Dermis microvascular lymphatic vessel endothelial cell (primary cell): ENCODE data around the gene TKTL1. TPM values are rescaled to one million over a fixed set of nuclear protein-coding genes. Genes with fewer than 3 reads are reported as not detected.
A peak's percentile ranks its signal among the peaks of the same experiment; 100 is the strongest.
"Not testable (repeated sequence)": the region's sequence is repeated elsewhere in the genome, so short reads cannot be mapped to it uniquely, and the experiment has no call there.

Source experiments
- DNase-seq, 2 donors: peaks; one replicate each; pipeline versions ENCODE4 v3.0.0 to v3.0.0-alpha.2; 2010; ENCODE audit warnings: low read depth in 2 of 2
- total RNA-seq: library from RNA; depleted of rRNA; stranded (reverse); fragments of >200 nt; gene quantifications from 2 replicates; pipeline ENCODE4 v1.2.1, GENCODE V29; 2014

TKTL1 gene
- under 0.01 TPM in 1 of 2 replicates, not detected in the other for total RNA-seq

- DNase-seq = no peak
Observed at GRCh38 chrX:154295664-154296310, at the start of gene TKTL1. TKTL1 (plus strand) TSS chrX:154295795; CDS start chrX:154295860, 65 bp downstream.

GRCh38 chrX:154247377-154248045 is 48.1 kb upstream of the TKTL1 start:
- DNase-seq = not testable (repeated sequence)

- not testable (repeated sequence) for DNase-seq
Observed at GRCh38 chrX:154248076-154248475, 47.5 kb upstream of the TKTL1 start.

- not testable (repeated sequence) for DNase-seq
Observed at GRCh38 chrX:154257282-154257681, 38.3 kb upstream of the TKTL1 start, which contains the start of gene OPN1MW3. OPN1MW3 (plus strand) TSS chrX:154257582; CDS start chrX:154257620, 38 bp downstream.

- not testable (repeated sequence) for DNase-seq
Observed at GRCh38 chrX:154258711-154259110, 36.9 kb upstream of the TKTL1 start.

- not testable (repeated sequence) for DNase-seq
Observed at GRCh38 chrX:154263072-154263471, 32.5 kb upstream of the TKTL1 start.

GRCh38 chrX:154269245-154269644 is 26.4 kb upstream of the TKTL1 start:
- DNase-seq = not testable (repeated sequence)

- not testable (repeated sequence) for DNase-seq
Observed at GRCh38 chrX:154284489-154285338, 10.9 kb upstream of the TKTL1 start.

GRCh38 chrX:154286406-154286805 is 9.2 kb upstream of the TKTL1 start:
- not testable (repeated sequence) for DNase-seq

GRCh38 chrX:154294791-154295574 is 612 bp upstream of the TKTL1 start, which contains the start of gene TEX28:
TEX28 (minus strand) TSS chrX:154295124; CDS start chrX:154292117, 3,007 bp downstream.
- DNase-seq = no peak

GRCh38 chrX:154296731-154297130 is 1.1 kb downstream of the TKTL1 start:
- no peak for DNase-seq

GRCh38 chrX:154298312-154298711 is 2.7 kb downstream of the TKTL1 start:
- no peak for DNase-seq

GRCh38 chrX:154300816-154301215 is 5.2 kb downstream of the TKTL1 start:
- no peak for DNase-seq

- not testable (repeated sequence) for DNase-seq
Observed at GRCh38 chrX:154302998-154303397, 7.4 kb downstream of the TKTL1 start.

- DNase-seq = no peak
Observed at GRCh38 chrX:154303476-154303875, 7.9 kb downstream of the TKTL1 start.

GRCh38 chrX:154304846-154305245 is 9.3 kb downstream of the TKTL1 start:
- no peak for DNase-seq

GRCh38 chrX:154305541-154306205 is 10.1 kb downstream of the TKTL1 start:
- DNase-seq = no peak

GRCh38 chrX:154307202-154307601 is 11.6 kb downstream of the TKTL1 start:
- DNase-seq = no peak

- peak; percentile 30 to 49 for DNase-seq
Observed at GRCh38 chrX:154308108-154308946, 12.7 kb downstream of the TKTL1 start.
